Psoas muscle (tissue), 8 donors: ENCODE results near the gene HSPA12A. TPM values are rescaled to one million over a fixed set of nuclear protein-coding genes. Genes with fewer than 3 reads are reported as not detected.

Experiments
- ATAC-seq, 4 donors: fragments of 200-7000 bp; cut with Tn5 transposase; one replicate each; pipeline ENCODE4 v1.9.1; 2020; ENCODE audit warnings: moderate library complexity in 3 of 4, mild to moderate bottlenecking in 2 of 4
- DNase-seq, 2 donors: peaks; one replicate each; pipeline ENCODE4 v3.0.0-alpha.2; 2020
- H3K27ac ChIP-seq: fragments of 200-600 bp; one replicate; pipeline ENCODE4 v1.8.0; 2022
- H3K27me3 ChIP-seq, 3 donors: fragments of 200-600 bp in 1 of 3; one replicate each; pipeline versions ENCODE4 v1.6.1 to v1.8.0; 2013 to 2022; ENCODE audit warnings: low read length in 2 of 3, mild to moderate bottlenecking in 2 of 3, moderate library complexity in 1 of 3; ENCODE audit not compliant: insufficient read depth in 3 of 3
- H3K36me3 ChIP-seq, 2 donors: fragments of 200-600 bp in 1 of 2; one replicate each; pipeline versions ENCODE4 v1.6.1 to v1.8.0; 2013 to 2022; ENCODE audit warnings: low read depth in 1 of 2, mild to moderate bottlenecking in 1 of 2, moderate library complexity in 1 of 2; ENCODE audit not compliant: insufficient read depth in 1 of 2
- H3K4me1 ChIP-seq: fragments of 200-600 bp; one replicate; pipeline ENCODE4 v1.8.0; 2022
- H3K4me3 ChIP-seq: fragments of 200-600 bp; one replicate; pipeline ENCODE4 v1.8.0; 2022; ENCODE audit warnings: mild to moderate bottlenecking
- H3K9me3 ChIP-seq: fragments of 200-600 bp; one replicate; pipeline ENCODE4 v1.8.0; 2022
- CTCF ChIP-seq: fragments of 200-600 bp; IDR thresholded peaks from one replicate; pipeline ENCODE4 v1.8.0; 2022; ENCODE audit warnings: antibody characterized with exemption
- WGBS, 3 donors: extraction: QIAGEN DNeasy Blood & Tissue Kit; methylation state at CpG; one replicate each; pipeline versions ENCODE4 v1.1.6 to v1.1.7; 2013; 5-methylcytosine and 5-hydroxymethylcytosine counted together
- intact Hi-C, 2 donors: fragments of 100-400 bp; cut with DNase I; formaldehyde crosslinking; loops; one replicate each; pipeline versions ENCODE4 v1.11.0 to v1.14.2; 2022
- polyA plus RNA-seq, 3 donors: library from polyadenylated mRNA; stranded (reverse); fragments of 200-250 nt; gene quantifications; one replicate each; pipeline ENCODE4 v1.2.3, GENCODE V29; 2013
- total RNA-seq, 4 donors: library from RNA; stranded (reverse); fragmentation: NEBNext Ultra II Directional in 2 of 4; extraction: Animal tissue kit (Norgen Biotek cat#: 25700) in 2 of 4; gene quantifications; one replicate each; pipeline versions ENCODE4 v1.2.1 to v1.2.4, GENCODE V29; 2021 to 2023
- donor health status: healthy with polysubstance abuse.
- donor health status: DM: no; HTN: no; CAD: no; lungs with moderate emphysema.
- donor health status: Bipolar disorder and iron deficiency.
- donor health status: healthy.
- donor health status: DM: yes; HTN: yes; CAD: no.
- donor health status: DM: no; HTN: no; CAD: no.
- donor health status: DM: no; HTN: no; CAD: no.
- donor health status: DM: yes; HTN: yes; CAD: no.

HSPA12A gene
- total and polyA plus RNA-seq, 7 donors: 2.6 to 11.4 (median 7.0) TPM

- Histone ChIP-seq H3K4me3 (no peak overlapping the region), H3K27ac (no peak overlapping the region), H3K27me3 (peaks cover 0 to 8% (median 0%) of the 10 kb centered on the region in 3 donors), H3K4me1 (no peaks in the 10 kb centered on the region), H3K36me3 (peaks cover 0 to 6% of the 10 kb centered on the region in 2 donors), H3K9me3 (no peaks in the 10 kb centered on the region)
- no peak for DNase-seq
- intact Hi-C loops: no loop called here
- WGBS, 3 donors: 90 to 96% (median 93%) methylated on average over 3 of the region's 3 CpGs
- no peak for TF ChIP-seq CTCF
- no peak for ATAC-seq
These were observed 74.9 kb downstream of the HSPA12A start for GRCh38 chr10:116667484-116667883.

DNA sequence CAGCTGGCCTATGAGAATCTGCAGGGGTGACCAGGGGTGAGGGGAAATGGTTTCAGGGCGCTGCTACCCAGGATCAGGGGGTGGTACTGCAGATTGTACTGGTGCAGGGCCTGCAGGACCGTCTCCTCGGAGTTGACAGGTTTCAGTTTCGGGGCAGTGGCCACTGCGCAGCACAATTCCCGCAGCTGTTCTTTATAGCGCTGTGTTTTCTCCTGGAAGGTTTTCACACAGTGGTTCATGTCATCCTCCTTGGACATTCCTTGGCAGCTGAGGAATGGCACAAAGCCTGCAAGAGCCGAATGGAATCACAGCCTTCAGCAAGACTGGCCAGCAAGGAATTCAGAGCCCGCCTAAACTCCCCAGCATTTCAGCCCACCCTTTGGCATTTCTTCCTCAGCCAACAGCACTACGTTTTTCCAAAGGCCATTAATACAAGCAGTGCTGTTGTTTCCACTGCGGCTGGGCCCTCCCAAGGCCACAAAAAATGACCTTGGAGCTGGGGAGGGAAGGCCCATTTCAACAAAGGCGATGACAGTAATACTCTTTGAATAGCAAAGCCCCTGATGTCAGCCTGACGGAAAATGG lies 76.7 kb downstream of the HSPA12A start:
- ATAC-seq (peak; percentile 56 to 75 (median 62)), DNase-seq (peak in 1 of 2 donors; percentile 35)
- Histone ChIP-seq H3K27ac (no peak overlapping the region), H3K9me3 (no peaks in the 10 kb centered on the region), H3K4me1 (no peaks in the 10 kb centered on the region), H3K4me3 (peak overlapping the region; percentile 45), H3K36me3 (no peaks in the 10 kb centered on the region), H3K27me3 (peaks cover 0 to 8% (median 0%) of the 10 kb centered on the region in 3 donors)
- intact Hi-C loops: no loop called here
- WGBS, 3 donors: 21 to 35% (median 21%) methylated on average over 13 of the region's 13 CpGs
- TF ChIP-seq CTCF: no peak

DNA sequence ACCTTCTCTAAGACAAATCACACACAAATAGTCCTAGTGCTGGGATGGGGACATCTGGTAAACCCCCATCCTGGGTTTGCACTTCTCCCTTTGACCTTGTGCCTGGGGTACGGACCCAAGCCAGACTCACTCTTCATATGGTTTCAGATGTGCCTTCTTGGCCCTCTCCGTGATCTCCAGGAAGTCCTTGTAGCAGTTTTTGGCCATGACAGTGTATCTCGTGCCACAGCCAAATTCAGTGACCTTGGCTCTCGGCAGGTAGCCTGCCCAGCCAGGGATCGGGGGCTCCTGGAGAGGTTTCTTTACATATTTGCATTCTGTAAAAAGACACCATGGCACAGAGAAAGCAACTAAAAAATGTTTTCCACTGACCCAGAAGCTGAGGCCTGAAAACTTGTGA lies 77.7 kb downstream of the HSPA12A start:
- Histone ChIP-seq H3K27ac (no peak overlapping the region), H3K4me3 (no peak overlapping the region), H3K4me1 (no peaks in the 10 kb centered on the region), H3K9me3 (no peaks in the 10 kb centered on the region), H3K27me3 (peaks cover 0 to under 1% (median 0%) of the 10 kb centered on the region in 3 donors), H3K36me3 (no peaks in the 10 kb centered on the region)
- no peak for TF ChIP-seq CTCF
- intact Hi-C loops: no loop called here
- DNase-seq: no peak
- 52 to 88% (median 61%) methylated on average over 5 of the region's 5 CpGs for WGBS, 3 donors
- ATAC-seq: no peak

DNA sequence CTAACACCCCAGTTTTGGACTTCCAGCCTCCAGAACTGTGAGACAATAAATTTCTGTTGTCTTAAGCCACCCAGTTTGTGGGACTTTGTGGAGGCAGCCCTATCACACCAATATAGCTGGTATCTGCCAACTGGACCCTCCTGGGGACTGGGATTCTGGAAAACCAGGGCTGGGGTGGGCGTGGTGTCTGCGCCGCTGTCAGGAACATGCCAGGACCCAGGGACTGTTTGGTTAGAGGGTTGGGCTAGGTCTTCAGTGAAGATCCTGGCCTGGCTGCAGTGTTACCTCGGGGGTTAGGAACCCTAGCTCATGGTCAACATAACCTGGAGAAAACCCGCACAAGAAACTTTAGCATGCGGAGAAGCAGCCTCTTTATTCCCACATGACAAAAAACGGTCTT lies 79.0 kb downstream of the HSPA12A start:
- 92 to 95% (median 94%) methylated on average over 7 of the region's 7 CpGs for WGBS, 3 donors
- TF ChIP-seq CTCF: no peak
- Histone ChIP-seq H3K4me3 (no peak overlapping the region), H3K9me3 (no peaks in the 10 kb centered on the region), H3K27me3 (no peaks in the 10 kb centered on the region), H3K36me3 (no peaks in the 10 kb centered on the region), H3K27ac (no peak overlapping the region), H3K4me1 (no peaks in the 10 kb centered on the region)
- intact Hi-C loops: no loop called here
- ATAC-seq (no peak), DNase-seq (no peak)

- no peak for TF ChIP-seq CTCF
- DNase-seq (no peak), ATAC-seq (no peak)
- WGBS, 3 donors: 18 to 27% (median 25%) methylated on average over 5 of the region's 5 CpGs
- Histone ChIP-seq H3K27ac (no peak overlapping the region), H3K9me3 (no peaks in the 10 kb centered on the region), H3K4me3 (no peak overlapping the region), H3K4me1 (no peaks in the 10 kb centered on the region), H3K36me3 (no peaks in the 10 kb centered on the region), H3K27me3 (peaks cover 0 to 3% (median 0%) of the 10 kb centered on the region in 3 donors)
- intact Hi-C loops: no loop called here
These were observed 81.5 kb downstream of the HSPA12A start for GRCh38 chr10:116660860-116661259.
